GM20000 (cell line): ENCODE measurements around the gene ARAF.

Experiments
- DNase-seq: peaks from one replicate; pipeline ENCODE4 v3.0.0; 2012; ENCODE audit warnings: low spot score
- CTCF ChIP-seq: IDR thresholded peaks from 2 replicates; pipeline ENCODE4 v1.5.1; 2012; ENCODE audit warnings: mild to moderate bottlenecking, control low read depth; ENCODE audit errors: extremely low read depth, missing control alignments

ARAF gene

GRCh38 chrX:47558436-47558835 lies 2.6 kb upstream of the ARAF start:
- no peak for TF ChIP-seq CTCF
- DNase-seq: no peak

DNA sequence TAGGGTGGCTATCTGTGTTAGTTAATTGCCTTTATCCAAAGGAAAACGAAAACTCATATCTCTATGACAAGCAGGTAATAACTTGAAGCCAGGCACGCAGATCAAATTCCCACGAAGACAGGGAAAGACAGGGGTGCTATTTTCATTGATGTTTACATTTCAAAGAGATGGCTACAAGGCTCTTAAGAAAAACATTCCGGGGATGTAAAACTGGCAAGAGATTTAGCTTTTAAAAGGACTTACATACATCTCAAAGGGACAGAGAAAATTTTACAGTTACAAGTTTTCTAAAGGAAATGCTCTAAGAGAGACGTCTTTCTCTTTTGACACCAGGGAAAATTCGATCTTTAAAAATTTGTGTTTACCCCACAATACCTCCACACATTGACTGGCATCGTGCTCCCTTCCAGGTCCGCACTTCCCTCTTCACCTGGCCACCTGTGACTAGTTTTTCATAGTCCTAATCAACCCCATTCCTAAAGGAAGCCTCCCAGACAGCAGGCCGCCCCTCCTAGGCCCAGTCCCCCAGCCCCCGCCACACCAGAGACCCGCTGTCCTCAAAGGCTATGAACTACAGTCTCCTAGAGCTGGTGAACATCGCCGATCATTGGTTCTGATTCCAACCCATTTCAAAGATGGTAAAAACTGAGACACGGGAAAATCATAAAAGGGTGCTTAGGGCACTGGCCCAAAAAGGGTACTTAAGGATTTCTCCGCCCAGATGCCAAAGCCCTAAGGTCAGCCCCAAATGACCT lies 649 bp upstream of the ARAF start:
- no peak for DNase-seq
- no peak for TF ChIP-seq CTCF

GRCh38 chrX:47561659-47562151 lies 700 bp downstream of the ARAF start:
- TF ChIP-seq CTCF: no peak
- DNase-seq: no peak

DNA sequence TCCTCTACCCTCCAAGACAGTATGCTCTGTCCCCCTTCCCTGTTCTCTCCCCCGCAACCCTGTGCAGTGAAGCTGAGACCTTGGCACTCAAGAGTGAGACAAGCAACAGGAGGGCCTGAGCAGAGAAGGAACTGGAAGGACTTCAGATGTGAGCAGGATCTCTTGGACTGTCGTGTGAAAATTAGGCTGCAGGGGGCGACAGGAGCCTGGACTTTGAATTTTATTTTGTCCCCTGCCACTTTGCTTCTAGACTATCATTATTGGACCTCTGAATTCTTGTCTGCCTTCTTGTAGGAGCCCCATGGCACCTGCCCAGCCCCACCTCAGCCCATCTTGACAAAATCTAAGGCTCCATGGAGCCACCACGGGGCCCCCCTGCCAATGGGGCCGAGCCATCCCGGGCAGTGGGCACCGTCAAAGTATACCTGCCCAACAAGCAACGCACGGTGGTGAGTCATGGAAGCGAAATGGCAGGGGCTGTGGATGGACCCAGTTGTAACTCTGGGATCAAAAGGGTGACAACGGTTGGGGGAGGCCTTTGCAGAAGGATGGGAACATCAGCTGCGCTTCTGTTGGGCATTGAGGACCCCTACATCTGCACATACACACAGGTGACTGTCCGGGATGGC lies 1.7 kb downstream of the ARAF start:
- DNase-seq: no peak
- TF ChIP-seq CTCF: peak; percentile 17

DNA sequence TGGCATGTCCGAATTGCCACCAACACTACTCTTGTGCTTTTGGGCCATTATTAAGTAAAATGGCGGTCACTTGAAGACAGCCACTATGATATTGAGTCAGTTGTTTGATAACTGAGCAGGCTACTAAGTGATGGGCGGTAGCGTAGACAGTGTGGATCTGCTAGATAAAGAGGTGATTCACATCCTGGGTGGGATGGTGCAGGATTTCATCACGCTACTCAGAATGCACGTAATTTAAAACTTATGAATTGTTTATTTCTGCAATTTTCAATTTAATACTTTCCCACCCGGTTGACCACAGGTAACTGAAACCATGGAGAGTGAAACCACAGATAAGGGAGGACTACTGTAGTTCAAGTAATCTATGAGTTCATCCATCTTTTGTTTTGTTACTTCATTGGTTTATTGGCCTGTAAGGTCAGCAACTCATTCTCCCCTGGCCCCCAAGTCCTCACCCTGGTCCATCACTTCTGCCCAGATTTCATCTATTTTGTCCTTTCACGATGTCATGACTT lies 2.9 kb downstream of the ARAF start:
- no peak for TF ChIP-seq CTCF
- no peak for DNase-seq

DNA sequence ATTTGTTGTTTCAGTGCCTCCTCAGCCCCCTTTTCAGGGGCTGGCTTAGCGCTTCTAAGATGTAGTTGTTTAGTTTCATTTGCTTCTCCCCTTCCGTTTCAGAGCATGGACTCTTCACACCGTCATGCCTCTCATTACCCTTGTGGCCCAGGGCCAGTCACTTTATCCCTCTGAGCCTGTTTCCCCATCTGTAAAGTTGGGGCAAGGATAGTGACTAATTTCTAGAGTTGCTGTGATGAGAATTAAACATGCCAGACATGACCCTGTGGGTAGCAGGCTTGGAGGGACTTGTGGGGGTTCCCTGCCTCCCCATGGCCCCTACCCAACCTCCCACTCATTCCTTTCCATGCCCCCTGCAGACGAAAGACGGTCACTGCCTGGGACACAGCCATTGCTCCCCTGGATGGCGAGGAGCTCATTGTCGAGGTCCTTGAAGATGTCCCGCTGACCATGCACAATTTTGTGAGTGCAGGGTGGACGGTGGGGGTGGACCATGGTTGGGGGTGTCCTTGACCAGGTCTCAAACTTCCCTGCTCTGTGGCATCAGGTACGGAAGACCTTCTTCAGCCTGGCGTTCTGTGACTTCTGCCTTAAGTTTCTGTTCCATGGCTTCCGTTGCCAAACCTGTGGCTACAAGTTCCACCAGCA lies 3.6 kb downstream of the ARAF start:
- no peak for DNase-seq
- no peak for TF ChIP-seq CTCF

- DNase-seq: peak; percentile 24
- TF ChIP-seq CTCF: no peak
Measured at GRCh38 chrX:47566841-47567240, 5.8 kb downstream of the ARAF start.
